GM19238 (cell line): ENCODE results near the gene KCNJ6.

Experiments used
- DNase-seq: peaks from one replicate; pipeline ENCODE4 v3.0.0; 2011; ENCODE audit warnings: low spot score; ENCODE audit not compliant: insufficient read length

Gene KCNJ6

DNA sequence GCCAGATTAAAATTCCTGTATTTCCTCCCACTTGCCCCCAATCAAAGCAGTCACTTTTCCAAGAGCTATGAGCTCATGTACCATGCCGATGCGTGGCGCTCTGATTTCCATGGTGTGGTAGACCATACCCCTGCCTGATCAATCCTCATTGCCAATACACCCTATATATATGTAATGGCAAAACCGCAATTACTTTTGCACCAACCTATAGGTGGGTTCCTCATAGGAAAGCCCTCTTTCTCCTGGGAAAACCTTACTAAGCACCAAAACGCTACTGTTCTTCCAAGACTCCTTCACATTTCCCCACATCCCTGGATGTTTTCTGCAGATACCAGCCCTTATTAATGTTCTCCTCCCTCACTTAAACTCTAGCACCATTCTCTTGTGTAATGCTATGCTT lies 11.0 kb downstream of the KCNJ6 start:
- DNase-seq = no peak

GRCh38 chr21:37904856-37905255 lies 11.4 kb downstream of the KCNJ6 start:
- DNase-seq = no peak

DNA sequence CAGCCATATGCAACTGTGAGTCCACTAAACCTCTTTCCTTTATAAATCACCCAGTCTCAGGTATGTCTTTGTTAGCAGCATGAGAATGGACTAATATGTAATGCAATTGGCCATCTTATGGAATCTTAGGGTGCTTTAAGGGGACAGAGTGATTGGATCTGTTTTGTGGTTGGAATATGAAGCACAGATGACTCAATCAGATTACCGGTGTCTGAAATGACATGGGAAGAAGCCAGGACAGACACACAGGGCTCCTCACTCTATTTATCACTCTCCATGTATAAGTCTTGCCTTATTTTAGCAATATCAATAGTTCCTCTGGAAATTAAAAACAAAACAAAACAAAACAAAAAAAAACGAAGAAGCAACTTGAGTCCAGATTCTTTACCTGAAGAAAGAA lies 12.9 kb downstream of the KCNJ6 start:
- DNase-seq = no peak

DNA sequence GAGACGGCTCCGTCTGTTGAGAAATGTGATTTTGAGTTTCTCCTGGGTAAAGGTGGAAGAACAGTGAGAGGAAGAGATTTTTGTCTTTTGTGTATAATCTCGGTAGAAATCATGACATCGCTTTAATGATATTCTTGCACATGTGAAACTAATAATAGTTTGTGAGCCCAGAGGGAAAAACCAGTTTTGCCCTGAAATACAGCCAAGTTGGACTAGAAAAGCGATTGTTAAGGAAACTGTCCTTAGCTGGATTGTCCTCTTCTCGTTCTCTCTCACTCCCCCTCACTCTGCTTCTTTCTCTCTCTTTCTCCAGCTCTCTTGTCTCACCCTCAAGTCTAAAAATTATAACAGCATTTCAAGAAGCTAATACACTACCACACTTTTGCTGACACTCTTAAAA lies 17.1 kb downstream of the KCNJ6 start:
- DNase-seq = no peak

- no peak for DNase-seq
Observed at GRCh38 chr21:37896788-37897187, 19.5 kb downstream of the KCNJ6 start.

GRCh38 chr21:37891972-37892371 lies 24.3 kb downstream of the KCNJ6 start:
- DNase-seq = no peak

- no peak for DNase-seq
Observed at GRCh38 chr21:37888659-37889058, 27.6 kb downstream of the KCNJ6 start.

DNA sequence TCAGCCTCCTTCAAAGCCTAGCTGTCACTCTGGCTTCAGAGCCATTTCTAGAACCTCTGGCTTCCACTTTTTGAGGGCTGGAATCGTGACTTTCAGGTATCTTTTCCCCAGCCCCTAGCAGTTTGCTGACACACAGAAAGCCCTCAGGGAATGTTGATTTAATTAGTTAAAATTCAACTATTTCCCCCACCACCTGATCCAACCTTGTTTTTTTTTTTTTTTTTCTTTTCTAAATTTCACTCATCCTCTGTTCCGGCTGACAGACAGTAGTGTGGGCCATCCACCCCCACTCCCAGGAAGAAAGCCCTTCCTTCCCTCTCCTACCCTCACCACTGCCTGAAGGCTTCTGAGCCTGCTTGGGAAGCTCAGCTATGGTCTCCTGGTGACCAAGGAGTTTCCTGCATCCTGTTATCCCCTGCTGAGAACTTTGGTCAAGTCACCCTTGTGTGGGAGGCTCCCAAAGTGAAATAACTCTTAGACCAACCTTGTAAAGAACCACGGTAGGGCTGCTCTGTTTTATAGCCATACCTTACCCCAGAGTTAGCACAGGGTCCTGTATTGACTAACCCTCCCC lies 29.4 kb downstream of the KCNJ6 start:
- DNase-seq = no peak

DNA sequence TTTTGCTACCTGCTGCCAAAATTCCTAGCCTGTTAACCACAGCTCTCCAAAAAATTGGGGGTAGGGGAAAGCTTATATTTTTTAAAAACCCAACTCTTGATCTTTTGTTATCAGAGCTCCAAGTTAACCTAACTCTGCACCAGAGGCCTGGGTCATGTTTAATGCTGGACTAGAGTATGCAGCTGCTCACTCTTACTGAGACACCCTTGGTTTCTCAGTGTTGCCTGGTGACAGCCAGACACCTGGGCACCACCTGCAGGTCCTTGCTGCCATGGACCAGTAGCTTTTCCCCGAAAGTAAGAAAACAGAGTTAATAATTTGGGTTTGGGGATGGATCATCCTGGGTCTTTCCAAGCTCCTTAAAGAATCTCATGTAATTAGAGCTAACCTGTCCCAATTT lies 30.1 kb downstream of the KCNJ6 start:
- DNase-seq = no peak

DNA sequence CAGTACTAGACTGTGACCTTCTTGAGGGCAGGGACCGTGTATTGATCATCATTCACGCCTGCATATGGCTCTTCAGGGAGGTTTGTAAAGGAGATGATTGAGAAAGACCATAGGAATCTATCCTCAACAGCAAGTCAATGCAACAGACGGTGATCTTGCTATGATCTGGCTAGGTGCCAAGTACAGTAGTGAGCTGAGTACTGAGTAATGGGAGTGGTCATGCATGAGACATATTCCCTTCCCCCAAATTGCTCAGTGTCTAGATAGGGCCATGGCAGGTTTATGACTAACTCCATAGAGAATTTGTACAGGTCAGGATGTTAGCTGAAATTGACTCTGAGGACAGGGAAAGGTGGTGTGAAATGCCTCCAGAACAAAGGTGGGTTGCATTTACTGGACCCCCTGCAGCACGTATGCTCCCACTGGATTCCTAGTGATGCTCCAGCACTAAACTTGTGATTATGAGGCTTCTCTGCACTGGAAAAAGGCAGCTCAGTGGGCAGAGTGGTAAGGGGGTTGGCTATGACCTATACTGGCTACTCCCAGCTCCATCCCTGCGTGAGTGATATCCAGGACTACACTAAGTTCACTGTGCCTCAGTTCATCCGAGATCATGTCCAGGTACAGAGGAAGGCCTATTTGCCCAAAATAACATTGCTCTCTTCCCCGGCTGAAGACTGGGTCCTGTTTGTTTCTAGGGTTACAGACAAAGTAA lies 37.2 kb downstream of the KCNJ6 start:
- no peak for DNase-seq

- no peak for DNase-seq
Observed at GRCh38 chr21:37877888-37878684, 38.2 kb downstream of the KCNJ6 start.

- DNase-seq = no peak
Observed at GRCh38 chr21:37877171-37877570, 39.1 kb downstream of the KCNJ6 start.

DNA sequence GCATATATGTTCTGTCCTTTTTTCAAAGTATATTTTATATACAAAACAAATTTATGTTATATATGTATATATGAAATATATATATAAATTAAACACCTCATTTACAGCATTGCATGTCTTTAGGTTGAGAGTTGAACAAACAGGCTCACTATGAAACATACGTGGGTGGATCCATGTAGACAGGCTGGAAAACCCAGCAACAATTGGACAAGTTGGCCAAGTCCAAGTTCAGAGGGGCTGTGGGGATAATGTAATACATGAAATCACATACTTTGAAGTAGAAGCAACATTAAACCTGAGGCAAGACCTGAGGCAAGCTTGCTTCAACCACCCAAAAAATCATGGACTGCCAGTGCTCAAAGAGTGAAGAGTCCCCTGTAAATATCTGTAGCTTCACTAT lies 39.7 kb downstream of the KCNJ6 start:
- DNase-seq = no peak

DNA sequence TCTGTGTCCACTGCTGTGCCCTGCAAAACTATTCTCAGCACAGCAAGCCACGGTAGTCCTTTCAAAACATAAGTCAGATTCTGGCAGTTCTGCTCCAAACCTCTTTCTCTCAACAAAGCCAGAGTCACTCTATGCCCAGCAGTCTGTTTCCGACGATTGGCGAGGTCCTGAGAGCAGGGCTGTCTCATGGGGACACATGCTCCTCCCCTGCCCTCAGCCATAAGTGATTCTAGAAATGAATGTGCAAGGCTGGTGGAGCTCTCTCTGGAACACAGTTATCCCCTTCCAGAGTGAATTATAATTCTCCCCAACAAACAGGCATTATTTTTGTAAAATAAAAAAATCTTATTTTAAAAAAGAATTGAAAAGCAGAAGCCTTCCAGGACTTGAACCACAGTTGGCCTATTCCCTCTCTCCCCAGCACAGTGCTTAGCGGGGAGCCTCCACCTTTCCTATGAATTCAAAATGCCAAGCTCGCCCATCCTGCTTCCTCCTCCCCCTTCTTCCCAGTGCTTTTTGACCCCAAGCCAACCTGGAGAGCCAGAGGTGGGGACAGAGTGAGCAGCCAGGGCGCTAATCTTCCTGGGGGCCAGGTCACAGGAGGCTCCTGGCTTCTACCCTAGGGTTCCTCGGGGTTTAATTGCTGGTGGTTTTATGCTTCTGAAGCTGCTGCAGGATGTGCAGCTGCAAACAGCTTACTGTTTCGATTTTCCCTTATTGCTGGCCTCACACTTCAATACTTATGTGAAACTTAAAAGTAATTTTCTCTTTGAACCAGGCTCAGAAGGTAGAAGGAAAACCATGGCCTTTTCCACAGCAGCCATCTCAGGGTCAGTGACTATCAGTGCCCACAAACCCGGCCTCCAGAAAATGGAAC lies 41.1 kb downstream of the KCNJ6 start:
- no peak for DNase-seq

- DNase-seq = no peak
Observed at GRCh38 chr21:37874481-37874880, 41.8 kb downstream of the KCNJ6 start.

DNA sequence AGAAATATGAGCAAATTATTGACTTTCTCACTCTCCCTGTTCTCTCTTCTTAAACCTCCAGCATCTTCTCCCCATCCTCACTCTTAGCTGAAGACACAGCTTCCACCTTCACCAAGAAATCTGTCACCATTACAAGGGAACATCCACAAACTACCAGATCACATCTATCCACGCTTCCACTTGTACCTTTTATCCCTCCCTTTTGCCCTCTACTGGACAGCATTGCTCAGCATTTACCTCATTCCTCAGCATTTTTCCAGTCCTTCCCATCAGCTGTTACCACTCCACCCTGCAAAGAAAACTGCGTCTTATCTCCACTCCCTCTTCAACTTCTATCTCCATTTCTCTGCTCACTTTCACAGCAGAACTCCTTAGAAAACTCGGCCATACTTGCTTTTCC lies 42.6 kb downstream of the KCNJ6 start:
- DNase-seq = no peak

DNA sequence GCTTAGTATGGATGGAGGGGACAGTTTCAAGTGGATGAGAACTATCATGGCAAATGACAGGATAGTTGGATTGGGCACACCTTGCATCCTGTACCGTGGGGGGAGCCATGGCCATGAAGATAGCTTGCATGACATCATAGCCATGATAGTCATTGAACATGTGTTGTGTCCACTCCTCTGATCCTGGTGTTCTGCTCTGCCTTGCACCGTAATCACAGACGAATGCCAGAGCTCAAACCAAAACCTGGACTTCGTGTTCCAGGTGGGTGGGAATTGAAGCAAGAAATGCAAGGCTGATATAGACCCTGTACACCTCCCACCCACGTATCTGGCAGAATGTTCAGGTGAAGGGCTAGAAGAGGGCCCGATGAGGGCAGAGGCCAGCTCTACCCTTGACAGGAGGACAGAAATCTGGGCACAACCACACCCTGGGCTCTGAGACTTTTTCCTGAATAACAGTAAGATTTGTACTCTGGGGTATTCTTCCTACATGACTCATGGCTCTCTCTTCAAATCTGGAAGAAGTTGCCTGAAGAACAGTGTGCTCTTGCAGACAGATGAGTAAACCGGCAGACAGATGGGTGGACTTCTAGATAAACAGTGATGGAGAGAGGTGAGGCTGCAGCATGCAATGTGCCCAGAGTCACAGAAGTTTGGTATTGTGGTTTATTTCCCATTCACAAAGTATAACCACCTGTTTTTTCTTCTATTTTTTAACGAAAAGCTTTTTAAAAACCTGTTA lies 45.0 kb downstream of the KCNJ6 start:
- no peak for DNase-seq

DNA sequence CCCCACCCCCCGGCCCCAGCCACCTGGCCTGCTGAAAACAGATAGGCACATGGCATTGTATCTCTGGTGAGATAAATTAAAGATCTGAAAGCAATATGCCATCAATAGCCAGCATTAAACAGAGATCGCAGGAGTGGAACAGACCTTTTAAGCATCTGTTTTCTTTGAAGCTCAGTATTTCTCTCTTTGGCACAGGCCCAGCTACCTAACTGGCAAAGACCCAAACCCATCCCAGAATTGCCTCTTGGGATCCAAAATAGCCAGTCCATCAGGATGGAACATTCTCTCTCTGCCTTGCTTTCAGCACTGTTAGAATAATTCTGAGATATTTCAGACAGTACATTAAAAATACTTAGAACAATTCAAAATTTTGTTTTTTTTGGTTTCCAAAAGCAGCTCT lies 46.0 kb downstream of the KCNJ6 start:
- no peak for DNase-seq

DNA sequence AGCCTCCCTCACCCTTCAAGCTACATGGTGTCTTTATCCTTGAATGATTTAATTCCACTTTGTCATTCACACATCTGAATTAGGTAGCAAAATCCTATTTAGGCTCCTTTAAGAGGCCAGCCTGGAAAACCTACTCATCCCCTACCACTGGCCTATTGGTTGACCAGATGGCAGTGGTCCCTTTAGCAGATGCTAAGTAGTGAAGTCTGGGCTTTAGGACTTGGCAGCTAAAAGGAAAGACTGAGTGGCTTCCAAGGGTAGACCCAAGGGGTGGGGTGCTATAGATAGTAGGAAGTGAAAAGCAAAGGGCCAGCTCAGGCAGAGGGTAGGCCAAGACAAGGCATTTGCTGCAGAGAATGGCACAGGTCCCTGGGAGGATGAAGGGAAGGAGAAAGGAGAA lies 46.6 kb downstream of the KCNJ6 start:
- DNase-seq = no peak

DNA sequence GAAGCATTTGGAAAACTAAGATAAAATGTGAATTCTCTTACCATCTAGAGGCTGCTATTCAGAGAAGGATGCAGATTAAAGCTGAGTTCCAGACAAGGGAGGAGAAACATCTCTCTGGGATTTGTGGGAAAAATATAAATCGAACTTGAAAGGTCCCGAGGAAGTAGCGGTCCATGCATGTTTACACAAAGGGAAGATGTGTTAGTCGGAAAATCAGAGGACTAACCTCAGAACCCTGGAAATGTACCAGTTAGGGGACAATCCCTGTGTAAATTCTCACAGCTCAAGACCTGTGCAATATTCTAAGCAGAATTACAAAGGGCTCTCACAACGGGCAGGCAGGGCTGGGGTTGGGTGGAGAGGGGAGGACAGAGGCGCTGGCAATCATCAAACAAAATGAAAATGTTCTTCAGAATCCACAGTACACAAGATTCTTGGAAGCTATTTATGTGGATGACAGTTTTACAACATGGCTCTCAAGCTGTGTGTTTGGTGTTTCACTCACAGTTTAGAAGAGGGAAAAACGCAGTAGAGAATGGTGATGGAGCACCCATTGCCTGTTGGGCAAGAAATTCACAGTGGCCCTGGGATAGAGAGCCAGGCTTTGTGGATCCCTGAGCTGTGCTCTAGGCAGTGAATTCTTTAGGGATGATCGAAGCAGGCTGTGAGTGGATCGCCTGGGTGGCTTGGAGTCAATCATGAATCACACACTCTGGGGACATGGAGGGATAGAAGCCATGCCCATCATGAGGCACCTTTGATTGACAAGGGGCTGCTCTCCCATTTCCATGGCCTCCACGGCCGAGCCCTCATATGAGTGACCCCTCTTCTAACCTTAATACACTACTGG lies 47.6 kb downstream of the KCNJ6 start:
- DNase-seq = no peak
